ENCODE measurements around the gene DPP10.

The DPP10 gene

GRCh38 chr2:115057473-115057872 lies 615.0 kb downstream of the DPP10 start:
- no peak for TF ChIP-seq CTCF (conservative IDR thresholded peaks at IDR 0.05; ENCODE audit: low read length)
- H3K4me3 ChIP-seq (ENCODE audit: low read length) = no peak overlapping the region
- DNase-seq (ENCODE audit: low read depth) = no peak

DNA sequence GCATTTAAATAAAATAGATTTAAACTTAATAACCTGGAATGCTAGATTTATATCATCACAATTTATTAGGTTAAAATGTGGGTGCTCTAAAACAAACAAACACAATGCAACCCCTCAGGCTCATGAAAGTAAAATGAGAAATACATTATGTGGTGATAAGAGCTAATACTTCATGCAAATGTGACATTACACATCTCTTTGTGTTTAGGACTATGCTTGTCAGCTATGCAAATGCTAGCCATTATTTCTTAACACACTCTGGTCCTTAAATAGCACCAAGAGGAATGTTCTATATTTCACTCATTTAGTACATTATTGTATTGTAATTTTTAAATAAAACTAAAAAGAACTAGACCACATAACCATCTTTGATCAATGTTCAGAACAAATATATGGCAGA lies 627.6 kb downstream of the DPP10 start:
- no peak overlapping the region for H3K4me3 ChIP-seq (ENCODE audit: low read length)
- no peak for TF ChIP-seq CTCF (conservative IDR thresholded peaks at IDR 0.05; ENCODE audit: low read length)
- DNase-seq (ENCODE audit: low read depth) = no peak

GRCh38 chr2:115071534-115071933 lies 629.1 kb downstream of the DPP10 start:
- TF ChIP-seq CTCF (conservative IDR thresholded peaks at IDR 0.05; ENCODE audit: low read length) = no peak
- no peak for DNase-seq (ENCODE audit: low read depth)
- H3K4me3 ChIP-seq (ENCODE audit: low read length) = no peak overlapping the region

DNA sequence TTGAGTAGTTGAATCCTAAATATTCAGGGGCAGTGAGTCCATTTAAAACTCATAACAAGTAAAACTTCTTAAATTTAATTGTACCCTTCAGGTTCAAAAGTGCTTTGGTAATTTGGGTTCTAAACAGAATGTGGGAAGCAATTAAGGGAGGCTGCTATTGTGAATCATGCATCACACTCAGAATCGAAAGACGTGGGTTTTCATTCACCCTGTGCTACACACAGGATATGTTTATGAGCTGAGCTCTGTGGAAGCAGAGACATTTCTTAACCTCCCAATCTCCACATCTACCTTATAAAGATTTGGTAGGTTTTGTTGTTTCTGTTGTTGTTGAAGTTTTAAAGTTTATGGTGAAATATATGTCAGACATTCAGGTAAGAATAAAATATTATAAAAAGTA lies 633.4 kb downstream of the DPP10 start:
- no peak overlapping the region for H3K4me3 ChIP-seq (ENCODE audit: low read length)
- no peak for DNase-seq (ENCODE audit: low read depth)
- TF ChIP-seq CTCF (conservative IDR thresholded peaks at IDR 0.05; ENCODE audit: low read length) = no peak

- DNase-seq (ENCODE audit: low read depth) = no peak
- no peak overlapping the region for H3K4me3 ChIP-seq (ENCODE audit: low read length)
- no peak for TF ChIP-seq CTCF (conservative IDR thresholded peaks at IDR 0.05; ENCODE audit: low read length)
Observed at GRCh38 chr2:115077626-115078025, 635.2 kb downstream of the DPP10 start.

- no peak overlapping the region for H3K4me3 ChIP-seq (ENCODE audit: low read length)
- DNase-seq (ENCODE audit: low read depth) = no peak
- TF ChIP-seq CTCF (conservative IDR thresholded peaks at IDR 0.05; ENCODE audit: low read length) = no peak
Observed at GRCh38 chr2:115083225-115083624, 640.8 kb downstream of the DPP10 start.

GRCh38 chr2:115083711-115084110 lies 641.3 kb downstream of the DPP10 start:
- no peak for TF ChIP-seq CTCF (conservative IDR thresholded peaks at IDR 0.05; ENCODE audit: low read length)
- H3K4me3 ChIP-seq (ENCODE audit: low read length) = no peak overlapping the region
- no peak for DNase-seq (ENCODE audit: low read depth)
